Measurements from ENCODE around the gene NMU.
"Not testable (repeated sequence)": the region's sequence is repeated elsewhere in the genome, so short reads cannot be mapped to it uniquely, and the experiment has no call there.

NMU gene

DNA sequence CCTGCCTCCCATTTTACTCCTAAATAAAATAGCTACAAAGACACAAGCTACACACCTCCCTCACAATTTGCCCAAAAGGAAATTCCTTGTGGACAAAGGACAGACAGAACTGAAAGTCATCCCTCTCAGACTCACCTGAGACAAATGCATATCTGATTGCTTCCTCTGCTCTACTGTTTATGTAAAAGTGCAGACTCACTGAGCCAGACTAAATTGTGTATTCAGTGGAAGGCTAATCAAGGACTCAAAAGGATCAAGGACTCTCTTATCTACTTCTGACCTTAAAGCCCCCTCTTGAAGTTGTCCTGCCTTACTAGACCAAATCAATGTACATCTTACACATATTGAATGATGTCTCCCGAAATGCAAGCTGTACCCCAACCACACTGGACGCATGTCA is 47.9 kb downstream of the NMU start:
- TF ChIP-seq, protein P1, sequence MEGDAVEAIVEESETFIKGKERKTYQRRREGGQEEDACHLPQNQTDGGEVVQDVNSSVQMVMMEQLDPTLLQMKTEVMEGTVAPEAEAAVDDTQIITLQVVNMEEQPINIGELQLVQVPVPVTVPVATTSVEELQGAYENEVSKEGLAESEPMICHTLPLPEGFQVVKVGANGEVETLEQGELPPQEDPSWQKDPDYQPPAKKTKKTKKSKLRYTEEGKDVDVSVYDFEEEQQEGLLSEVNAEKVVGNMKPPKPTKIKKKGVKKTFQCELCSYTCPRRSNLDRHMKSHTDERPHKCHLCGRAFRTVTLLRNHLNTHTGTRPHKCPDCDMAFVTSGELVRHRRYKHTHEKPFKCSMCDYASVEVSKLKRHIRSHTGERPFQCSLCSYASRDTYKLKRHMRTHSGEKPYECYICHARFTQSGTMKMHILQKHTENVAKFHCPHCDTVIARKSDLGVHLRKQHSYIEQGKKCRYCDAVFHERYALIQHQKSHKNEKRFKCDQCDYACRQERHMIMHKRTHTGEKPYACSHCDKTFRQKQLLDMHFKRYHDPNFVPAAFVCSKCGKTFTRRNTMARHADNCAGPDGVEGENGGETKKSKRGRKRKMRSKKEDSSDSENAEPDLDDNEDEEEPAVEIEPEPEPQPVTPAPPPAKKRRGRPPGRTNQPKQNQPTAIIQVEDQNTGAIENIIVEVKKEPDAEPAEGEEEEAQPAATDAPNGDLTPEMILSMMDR (IDR thresholded peaks at IDR 0.05): no peak
- H3K27ac Mint-ChIP-seq: no peak overlapping the region

GRCh38 chr4:55582773-55583172 is 53.3 kb downstream of the NMU start:
- not testable (repeated sequence) for H3K4me3 Mint-ChIP-seq; H3K4me1 Mint-ChIP-seq; H3K27me3 Mint-ChIP-seq (ENCODE audit: low read depth, poor library complexity); H3K27ac Mint-ChIP-seq; DNase-seq
- H3K9me3 Mint-ChIP-seq: peaks cover 44% of the 10 kb centered on the region
- H3K36me3 Mint-ChIP-seq (ENCODE audit: low read depth): peaks cover 24% of the 10 kb centered on the region

More for the DNA sequence above, 47.9 kb downstream of the NMU start:
- Mint-ChIP-seq H3K4me1 (no peaks in the 10 kb centered on the region), H3K4me3 (no peak overlapping the region), H3K36me3 (ENCODE audit: low read depth) (peaks cover 20% of the 10 kb centered on the region), H3K27me3 (ENCODE audit: low read depth, poor library complexity) (peaks cover 7% of the 10 kb centered on the region), H3K9me3 (peaks cover 35% of the 10 kb centered on the region)
- DNase-seq: no peak

- H3K36me3 Mint-ChIP-seq (ENCODE audit: low read depth): peaks cover 44% of the 10 kb centered on the region
Observed at GRCh38 chr4:55578341-55579010, 57.6 kb downstream of the NMU start.

GRCh38 chr4:55575513-55575912 is 60.6 kb downstream of the NMU start:
- H3K27me3 Mint-ChIP-seq (ENCODE audit: low read depth, poor library complexity): peaks cover 4% of the 10 kb centered on the region

More at GRCh38 chr4:55578341-55579010, 57.6 kb downstream of the NMU start:
- peaks cover 70% of the 10 kb centered on the region for H3K9me3 Mint-ChIP-seq
- H3K27me3 Mint-ChIP-seq (ENCODE audit: low read depth, poor library complexity): peaks cover 7% of the 10 kb centered on the region
- no peak for DNase-seq
- no peak overlapping the region for H3K27ac Mint-ChIP-seq
- TF ChIP-seq, protein P1 (IDR thresholded peaks at IDR 0.05): no peak
- no peaks in the 10 kb centered on the region for H3K4me1 Mint-ChIP-seq
- H3K4me3 Mint-ChIP-seq: no peak overlapping the region

DNA sequence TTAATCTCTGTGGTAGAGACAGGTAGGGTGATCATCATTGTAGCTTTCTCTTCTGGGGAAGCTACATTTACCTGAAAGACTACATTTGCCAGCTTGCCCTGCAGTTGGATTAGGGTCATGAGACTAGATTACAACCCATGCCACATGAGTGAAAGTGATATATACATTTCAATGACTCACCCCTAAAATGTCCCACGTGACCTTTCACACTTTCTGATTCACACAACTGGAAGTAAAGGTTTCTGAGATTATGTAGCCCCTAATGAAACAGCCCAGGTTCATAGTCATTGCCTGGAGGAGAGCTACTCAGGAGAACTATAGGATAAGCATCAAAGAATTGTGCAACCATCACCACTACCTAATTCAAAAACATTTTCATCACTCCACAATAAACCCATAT is 61.8 kb downstream of the NMU start:
- TF ChIP-seq, protein P1 (IDR thresholded peaks at IDR 0.05): no peak
- peaks cover 54% of the 10 kb centered on the region for H3K9me3 Mint-ChIP-seq
- H3K27ac Mint-ChIP-seq: no peak overlapping the region
- peaks cover 4% of the 10 kb centered on the region for H3K27me3 Mint-ChIP-seq (ENCODE audit: low read depth, poor library complexity)
- DNase-seq: no peak
- H3K4me3 Mint-ChIP-seq: no peak overlapping the region
- peaks cover 36% of the 10 kb centered on the region for H3K36me3 Mint-ChIP-seq (ENCODE audit: low read depth)
- no peaks in the 10 kb centered on the region for H3K4me1 Mint-ChIP-seq

More at GRCh38 chr4:55575513-55575912, 60.6 kb downstream of the NMU start:
- TF ChIP-seq, protein P1 (IDR thresholded peaks at IDR 0.05): no peak
- no peak for DNase-seq
- H3K36me3 Mint-ChIP-seq (ENCODE audit: low read depth): peaks cover 35% of the 10 kb centered on the region
- no peaks in the 10 kb centered on the region for H3K4me1 Mint-ChIP-seq
- H3K9me3 Mint-ChIP-seq: peaks cover 55% of the 10 kb centered on the region
- no peak overlapping the region for H3K27ac Mint-ChIP-seq
- no peak overlapping the region for H3K4me3 Mint-ChIP-seq

DNA sequence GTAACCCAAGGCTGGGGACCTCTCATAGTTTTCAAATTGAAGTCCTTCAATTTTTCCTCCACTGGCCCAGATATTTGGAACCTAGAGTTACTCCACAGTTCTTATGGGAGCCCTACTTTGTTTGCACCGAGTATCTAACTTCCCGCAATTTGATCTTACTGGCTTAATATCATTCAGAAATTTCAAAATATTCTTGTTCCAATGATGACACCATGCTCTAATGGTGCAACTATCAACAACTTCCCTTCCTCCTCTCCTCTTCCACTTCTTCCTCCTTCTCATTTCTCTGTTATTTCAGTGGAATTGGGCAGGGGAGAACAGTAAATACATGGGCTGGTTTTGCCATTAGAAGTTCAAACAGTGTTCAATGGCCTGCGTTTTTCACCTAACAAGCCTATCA is 64.3 kb downstream of the NMU start:
- peaks cover 43% of the 10 kb centered on the region for H3K9me3 Mint-ChIP-seq
- no peaks in the 10 kb centered on the region for H3K4me1 Mint-ChIP-seq
- peaks cover 38% of the 10 kb centered on the region for H3K36me3 Mint-ChIP-seq (ENCODE audit: low read depth)
- TF ChIP-seq, protein P1 (IDR thresholded peaks at IDR 0.05): no peak
- DNase-seq: no peak
- H3K4me3 Mint-ChIP-seq: no peak overlapping the region
- no peak overlapping the region for H3K27ac Mint-ChIP-seq
- peaks cover 4% of the 10 kb centered on the region for H3K27me3 Mint-ChIP-seq (ENCODE audit: low read depth, poor library complexity)
